Ammon's horn (tissue), 1 donor: ENCODE data around the gene CPZ.

Experiments used
- DNase-seq: peaks from one replicate; pipeline ENCODE4 v3.0.0-alpha.2; 2016; ENCODE audit warnings: low spot score

CPZ gene

DNA sequence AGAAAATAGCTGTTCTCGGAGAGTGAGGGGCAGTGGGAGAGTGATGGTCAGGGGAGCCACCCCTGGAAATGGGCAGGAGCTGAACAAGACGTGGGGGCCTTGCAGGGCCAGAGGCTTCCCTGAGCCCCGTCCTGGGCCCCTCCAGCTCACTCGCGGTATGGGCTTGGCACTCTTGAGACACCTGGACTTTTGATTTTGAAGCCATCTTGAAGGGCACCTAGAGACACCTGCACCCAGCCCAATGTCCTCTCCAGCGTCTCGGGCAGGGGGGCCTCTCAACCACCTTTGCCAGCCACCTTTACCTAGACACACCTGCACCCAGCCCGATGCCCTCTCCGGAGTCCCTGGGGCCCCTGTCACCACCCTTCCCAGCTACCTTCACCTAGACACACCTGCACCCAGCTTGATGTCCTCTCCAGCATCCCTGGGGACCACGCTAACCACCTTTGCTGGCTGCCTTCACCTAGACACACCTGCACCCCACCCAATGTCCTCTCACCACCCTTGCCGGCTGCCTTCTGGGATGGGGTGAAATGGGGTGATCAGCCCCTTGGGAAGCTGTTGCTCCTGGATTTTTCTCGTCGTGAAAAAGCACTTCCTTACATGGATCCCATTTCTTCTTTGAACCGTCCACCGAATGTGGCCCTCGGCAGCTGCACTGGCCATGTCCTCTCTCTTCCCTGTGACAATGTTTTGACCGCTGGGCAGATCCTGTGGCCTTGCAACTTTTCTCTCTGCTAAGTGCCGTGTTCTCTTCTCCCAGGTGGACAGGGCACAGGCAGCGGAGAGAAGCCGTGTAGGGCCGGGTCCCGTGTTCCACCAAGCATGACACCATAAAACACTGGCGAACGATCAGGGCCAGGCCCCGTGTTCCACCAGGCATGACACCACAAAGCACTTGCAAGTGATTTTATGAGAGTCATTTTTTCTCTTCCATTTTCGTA, 47.5 kb downstream of the CPZ start:
- DNase-seq, result no peak

DNA sequence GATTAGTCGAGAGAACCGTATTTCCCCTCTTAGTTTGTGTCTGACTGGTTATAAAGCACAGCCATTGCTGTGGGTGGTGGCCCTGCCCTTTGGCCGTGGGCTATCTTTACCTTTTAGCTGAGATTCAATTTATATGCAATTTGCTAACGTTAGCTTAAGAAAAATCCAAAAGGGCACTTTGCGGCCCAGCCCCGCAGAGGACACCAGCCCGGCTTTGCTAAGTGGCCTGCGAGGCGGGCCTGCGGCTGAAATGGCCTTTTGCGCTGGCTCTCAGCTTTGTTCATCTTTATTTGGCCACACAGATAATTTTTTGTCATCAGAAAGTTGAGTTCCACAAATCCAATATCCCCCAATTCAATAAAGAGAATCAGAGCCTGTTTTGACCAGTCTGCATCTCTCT, 48.3 kb downstream of the CPZ start:
- DNase-seq, result no peak

DNA sequence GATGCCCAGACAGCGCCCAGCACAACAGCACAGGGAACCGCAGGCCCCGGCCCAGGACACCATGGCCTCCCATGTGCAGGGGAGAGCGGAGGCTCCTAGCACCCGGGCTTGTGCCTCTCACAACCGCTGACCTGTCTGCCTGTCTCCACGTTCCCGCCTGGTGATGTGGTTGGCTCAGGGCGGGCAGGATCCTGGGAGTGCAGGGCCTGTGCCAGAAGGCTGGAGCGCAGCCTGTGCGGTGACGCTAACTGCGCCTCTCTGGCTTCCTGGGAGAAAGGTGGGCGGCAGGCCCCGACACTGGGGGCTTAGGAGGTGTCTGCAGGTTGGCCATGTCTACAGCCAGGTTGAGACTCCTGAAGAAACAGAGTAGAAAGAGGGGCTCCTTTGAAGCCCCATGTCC, 48.7 kb downstream of the CPZ start:
- no peak for DNase-seq

- DNase-seq, result no peak
These were observed 49.5 kb downstream of the CPZ start for GRCh38 chr4:8641931-8642650.

- DNase-seq, result no peak
These were observed 50.2 kb downstream of the CPZ start for GRCh38 chr4:8642651-8643321.

DNA sequence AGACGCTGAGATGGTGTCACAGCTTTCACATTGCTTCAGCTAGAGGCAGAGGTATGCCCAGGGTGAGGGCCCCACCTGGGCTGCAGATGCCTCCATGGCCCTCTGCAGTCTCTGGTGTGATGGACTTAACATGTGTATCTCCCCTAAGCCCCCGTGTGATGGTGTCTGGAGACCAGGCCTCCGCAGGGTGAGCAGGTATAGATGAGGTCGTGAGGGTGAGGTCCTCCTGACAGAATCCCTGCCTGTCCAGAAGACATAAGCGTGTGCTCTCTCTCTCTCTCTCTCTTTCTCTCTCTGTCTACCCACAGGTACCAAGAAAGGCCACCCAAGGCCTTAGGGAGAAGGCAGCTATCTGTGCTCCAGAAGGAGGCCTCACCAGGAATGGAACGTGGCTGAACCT, 50.9 kb downstream of the CPZ start:
- no peak for DNase-seq

GRCh38 chr4:8643986-8644385, 51.4 kb downstream of the CPZ start:
- no peak for DNase-seq

- no peak for DNase-seq
These were observed 51.9 kb downstream of the CPZ start for GRCh38 chr4:8644461-8644891.

GRCh38 chr4:8644966-8645752, 52.6 kb downstream of the CPZ start:
- no peak for DNase-seq

DNA sequence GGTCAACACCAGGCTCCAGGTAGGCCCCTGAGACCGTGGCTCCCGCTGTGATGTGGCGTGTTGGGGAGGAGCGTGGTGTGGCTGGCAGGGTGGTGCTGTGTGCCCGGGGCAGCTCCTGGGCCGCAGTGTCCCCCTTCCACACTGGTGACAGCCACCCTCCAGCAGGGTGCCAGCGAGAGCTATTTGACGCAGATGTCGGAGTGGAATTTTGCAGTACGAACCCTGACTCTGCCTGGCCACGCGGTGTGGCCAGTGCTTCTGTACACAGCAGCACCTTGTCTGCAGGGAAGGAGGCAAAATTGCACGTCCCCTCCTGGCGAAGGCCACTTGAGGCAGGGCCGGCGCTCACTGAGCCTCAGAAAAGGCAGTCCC, 53.2 kb downstream of the CPZ start:
- no peak for DNase-seq

GRCh38 chr4:8646296-8647093, 53.9 kb downstream of the CPZ start:
- DNase-seq, result no peak

DNA sequence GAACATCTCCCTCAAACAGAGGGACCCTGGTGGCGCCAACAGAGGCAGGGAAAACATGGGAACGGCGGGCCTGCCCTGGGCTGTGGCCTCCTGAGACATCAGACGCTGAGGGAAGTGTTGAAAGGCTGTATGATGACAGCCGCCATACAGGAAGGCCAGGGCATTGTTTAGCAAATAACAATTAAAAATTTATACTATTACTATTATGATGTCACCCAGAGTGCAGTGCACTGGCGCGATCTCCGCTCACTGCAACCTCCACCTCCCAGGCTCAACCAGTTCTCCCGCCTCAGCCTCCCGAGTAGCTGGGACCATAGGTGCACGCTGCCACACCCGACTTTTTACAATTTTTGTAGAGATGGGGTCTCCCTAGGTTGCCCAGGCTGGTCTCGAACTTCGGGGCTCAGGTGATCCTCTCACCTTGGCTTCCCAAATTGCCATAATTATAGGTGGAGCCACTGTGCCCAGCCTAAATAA, 54.6 kb downstream of the CPZ start:
- no peak for DNase-seq

GRCh38 chr4:8647626-8648025, 55.1 kb downstream of the CPZ start:
- no peak for DNase-seq

GRCh38 chr4:8648296-8648695, 55.7 kb downstream of the CPZ start:
- DNase-seq, result no peak

DNA sequence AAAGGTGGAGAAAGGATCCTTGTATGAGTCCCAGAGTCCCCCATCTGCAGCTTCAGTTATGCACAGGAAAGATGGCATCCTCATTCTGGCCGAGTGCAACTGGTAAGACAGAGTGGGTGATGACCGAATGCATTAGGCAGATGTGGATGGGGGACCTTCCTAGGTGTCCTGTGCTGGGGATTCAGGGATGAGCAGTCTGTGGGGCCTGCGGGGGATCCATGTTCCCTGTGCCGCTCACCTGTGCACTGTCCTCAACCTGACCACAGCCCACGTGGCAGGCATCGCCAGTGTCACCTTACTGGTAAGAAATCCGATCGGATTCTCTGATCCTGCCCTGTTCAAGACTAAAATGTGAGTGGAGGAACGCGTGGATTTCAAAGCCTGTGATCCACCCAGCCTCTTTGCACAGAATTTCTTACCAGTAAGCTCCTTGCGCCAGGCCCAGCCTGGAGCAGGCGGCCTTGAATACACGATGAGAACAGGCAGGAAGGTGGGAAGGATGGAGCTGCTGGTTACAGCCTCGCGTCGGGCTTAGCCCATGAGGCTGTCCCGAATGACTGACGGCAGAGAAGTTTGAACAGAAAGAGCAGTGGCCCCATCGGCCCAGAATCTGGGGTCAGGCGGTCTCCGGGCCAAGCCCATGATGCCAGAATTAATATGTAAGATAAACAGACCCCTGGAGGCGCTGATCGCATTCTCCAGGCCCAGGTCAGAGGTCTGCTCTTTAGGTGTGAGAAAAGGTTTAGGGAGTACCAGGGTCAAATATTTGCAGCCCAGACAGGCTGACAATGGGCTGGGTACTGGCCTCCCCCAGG, 56.5 kb downstream of the CPZ start:
- no peak for DNase-seq

DNA sequence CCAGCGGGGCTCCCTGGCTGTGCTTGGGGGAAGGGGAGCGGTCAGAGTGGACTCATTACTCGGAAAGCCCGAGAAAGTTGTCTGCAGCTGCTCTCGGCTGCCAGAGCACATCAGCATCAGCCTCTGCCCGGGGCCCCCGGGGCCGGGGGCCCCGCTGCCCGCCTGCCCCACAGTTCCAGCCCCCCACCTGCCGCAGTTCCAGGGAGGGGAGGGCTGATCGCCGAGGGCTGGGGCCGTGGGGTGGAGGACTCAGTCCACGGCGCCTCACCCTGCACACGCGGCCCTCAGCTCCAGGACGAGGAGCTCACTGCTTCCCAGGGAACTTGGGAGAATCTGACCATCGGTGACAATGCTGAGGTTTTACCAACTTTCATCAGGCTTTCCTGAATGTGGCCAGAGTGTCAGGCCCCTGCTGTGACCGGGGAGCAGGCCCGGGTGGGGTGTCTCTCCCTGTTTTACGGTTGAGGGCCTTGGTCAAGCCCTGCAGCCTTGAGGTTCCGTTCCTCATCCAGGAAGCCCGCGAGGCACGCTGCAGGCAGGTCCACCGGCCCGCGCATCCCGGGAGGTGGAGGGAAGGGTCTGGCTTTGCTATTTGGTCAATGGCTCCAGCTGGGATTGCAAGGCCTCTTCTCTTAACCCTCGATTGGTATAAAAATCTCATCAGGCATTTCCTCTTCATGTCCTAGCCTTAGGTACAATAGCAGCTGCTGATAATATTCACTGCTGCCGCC, 57.2 kb downstream of the CPZ start:
- no peak for DNase-seq

DNA sequence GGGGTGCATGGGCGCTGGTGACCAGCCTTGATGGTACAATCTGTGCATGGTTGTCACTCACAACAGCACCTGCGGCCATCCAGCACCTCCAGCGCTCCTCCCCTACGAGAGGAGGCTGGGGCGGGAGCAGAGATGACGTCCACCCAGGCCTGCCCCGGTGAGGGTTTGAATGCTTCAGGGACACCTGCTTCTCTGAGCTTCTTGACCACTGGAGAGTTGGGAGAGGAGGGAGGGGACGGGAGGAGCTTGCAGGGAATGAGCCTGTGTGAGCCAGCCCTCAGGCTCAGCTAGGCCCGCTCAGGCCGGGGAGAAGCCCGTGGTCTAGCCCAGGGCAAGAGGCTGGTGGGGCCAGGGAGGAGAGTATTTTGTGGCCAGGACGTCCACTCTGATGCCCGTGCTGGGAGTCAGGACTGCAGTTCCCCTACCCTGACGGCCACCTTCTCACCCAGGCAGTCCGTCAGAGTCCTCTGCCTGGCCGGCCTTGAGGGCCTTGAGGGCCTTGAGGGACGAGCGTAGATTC, 59.2 kb downstream of the CPZ start:
- DNase-seq, result no peak

GRCh38 chr4:8652181-8653078, 59.9 kb downstream of the CPZ start:
- no peak for DNase-seq
